GM18511 (cell line): ENCODE results near the gene DLAT.
A peak's percentile ranks its signal among the peaks of the same experiment; 100 is the strongest.
"Not testable (repeated sequence)": the region's sequence is repeated elsewhere in the genome, so short reads cannot be mapped to it uniquely, and the experiment has no call there.

Experiments used
- ATAC-seq: cut with Tn5 transposase; IDR thresholded peaks from one replicate; pipeline ENCODE4 v1.9.1; 2021; ENCODE audit warnings: mild to moderate bottlenecking, moderate library complexity; ENCODE audit not compliant: unreplicated experiment

The DLAT gene

GRCh38 chr11:112024773-112025678 lies at the start of gene DLAT:
TSS of gene DLAT (plus strand) at chr11:112025408. CDS start at chr11:112025473, 65 bp downstream.
- ATAC-seq: peak; percentile 82

- no peak for ATAC-seq
Observed at GRCh38 chr11:111976119-111976766, 49.0 kb upstream of the DLAT start.

- ATAC-seq: no peak
Observed at GRCh38 chr11:111976767-111977145, 48.5 kb upstream of the DLAT start.

- ATAC-seq: peak; percentile 48
Observed at GRCh38 chr11:111977146-111978027, 47.8 kb upstream of the DLAT start.

GRCh38 chr11:111978028-111978771 lies 47.0 kb upstream of the DLAT start:
- ATAC-seq: no peak

- ATAC-seq: no peak
Observed at GRCh38 chr11:111980062-111980461, 45.1 kb upstream of the DLAT start.

GRCh38 chr11:111981270-111981669 lies 43.9 kb upstream of the DLAT start:
- ATAC-seq: no peak

- ATAC-seq: peak; percentile 68
Observed at GRCh38 chr11:111982019-111982464, 43.2 kb upstream of the DLAT start.

GRCh38 chr11:111982541-111983186 lies 42.5 kb upstream of the DLAT start:
- ATAC-seq: no peak

- ATAC-seq: no peak
Observed at GRCh38 chr11:111983187-111983986, 41.8 kb upstream of the DLAT start.

- ATAC-seq: no peak
Observed at GRCh38 chr11:111986589-111986988, 38.6 kb upstream of the DLAT start.

- ATAC-seq: no peak
Observed at GRCh38 chr11:111990381-111990780, 34.8 kb upstream of the DLAT start.

- ATAC-seq: no peak
Observed at GRCh38 chr11:111992206-111992855, 32.9 kb upstream of the DLAT start.

- ATAC-seq: no peak
Observed at GRCh38 chr11:111996129-111996528, 29.1 kb upstream of the DLAT start.

- not testable (repeated sequence) for ATAC-seq
Observed at GRCh38 chr11:111996669-111997068, 28.5 kb upstream of the DLAT start.

GRCh38 chr11:111999111-111999510 lies 26.1 kb upstream of the DLAT start:
- ATAC-seq: no peak

- ATAC-seq: no peak
Observed at GRCh38 chr11:112000703-112001102, 24.5 kb upstream of the DLAT start.

GRCh38 chr11:112002491-112003216 lies 22.6 kb upstream of the DLAT start:
- no peak for ATAC-seq
